OCI-LY3 (cell line): Measurements from ENCODE around the gene LSG1.

Experiments
- EZH2phosphoT487 ChIP-seq: fragments of 200-600 bp; shearing (Covaris generic); IDR thresholded peaks from 2 replicates; pipeline ENCODE4 v1.6.1; 2018; ENCODE audit warnings: antibody characterized with exemption, mixed run types, low read depth
- TF ChIP-seq, protein P1 (sequence below): fragments of 200-600, 300-600 bp; sonication (generic); IDR thresholded peaks from 2 replicates; pipeline ENCODE4 v1.5.1; 2014; ENCODE audit warnings: antibody characterized with exemption, low read length, low read depth

DNA sequence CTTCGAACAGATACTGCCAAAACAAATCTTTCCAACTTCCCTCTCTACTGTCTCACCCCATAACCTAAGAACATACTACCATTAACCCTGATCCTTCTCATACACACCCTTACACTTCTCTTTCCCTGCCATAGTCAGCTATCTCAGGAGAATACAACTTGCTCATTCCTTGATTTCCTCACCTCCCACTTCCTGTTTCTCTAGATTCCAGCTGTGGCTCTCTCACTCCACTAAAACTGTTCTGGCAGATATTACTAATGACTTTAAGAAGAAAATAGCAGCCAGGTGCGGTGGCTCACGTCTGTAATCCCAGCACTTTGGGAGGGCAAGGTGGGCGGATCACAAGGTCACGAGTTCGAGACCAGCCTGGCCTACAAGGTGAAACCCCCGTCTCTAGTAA, 4.6 kb downstream of the LSG1 start:
- no peak for TF ChIP-seq EZH2phosphoT487
- TF ChIP-seq, protein P1, sequence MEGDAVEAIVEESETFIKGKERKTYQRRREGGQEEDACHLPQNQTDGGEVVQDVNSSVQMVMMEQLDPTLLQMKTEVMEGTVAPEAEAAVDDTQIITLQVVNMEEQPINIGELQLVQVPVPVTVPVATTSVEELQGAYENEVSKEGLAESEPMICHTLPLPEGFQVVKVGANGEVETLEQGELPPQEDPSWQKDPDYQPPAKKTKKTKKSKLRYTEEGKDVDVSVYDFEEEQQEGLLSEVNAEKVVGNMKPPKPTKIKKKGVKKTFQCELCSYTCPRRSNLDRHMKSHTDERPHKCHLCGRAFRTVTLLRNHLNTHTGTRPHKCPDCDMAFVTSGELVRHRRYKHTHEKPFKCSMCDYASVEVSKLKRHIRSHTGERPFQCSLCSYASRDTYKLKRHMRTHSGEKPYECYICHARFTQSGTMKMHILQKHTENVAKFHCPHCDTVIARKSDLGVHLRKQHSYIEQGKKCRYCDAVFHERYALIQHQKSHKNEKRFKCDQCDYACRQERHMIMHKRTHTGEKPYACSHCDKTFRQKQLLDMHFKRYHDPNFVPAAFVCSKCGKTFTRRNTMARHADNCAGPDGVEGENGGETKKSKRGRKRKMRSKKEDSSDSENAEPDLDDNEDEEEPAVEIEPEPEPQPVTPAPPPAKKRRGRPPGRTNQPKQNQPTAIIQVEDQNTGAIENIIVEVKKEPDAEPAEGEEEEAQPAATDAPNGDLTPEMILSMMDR: no peak
